Tibial nerve (tissue), 4 donors: ENCODE measurements around the gene RPL6.

ENCODE experiments used
- EP300 ChIP-seq, 2 donors: sonication (generic); formaldehyde crosslinking; IDR thresholded peaks; one replicate each; pipeline ENCODE4 v1.6.1; 2017; ENCODE audit warnings: antibody characterized with exemption in 2 of 2, mild to moderate bottlenecking in 1 of 2
- POLR2A ChIP-seq, 2 donors: fragments of 450-650 bp; IDR thresholded peaks; one replicate each; pipeline ENCODE4 v1.6.1; 2017; ENCODE audit warnings: antibody characterized with exemption in 2 of 2, mild to moderate bottlenecking in 2 of 2, moderate library complexity in 2 of 2
- TF ChIP-seq, protein P1 (sequence below), 5 experiments: fragments of 200-600 bp in 3 of 5; fragments of 450-650 bp in 2 of 5; sonication (generic) in 3 of 5; IDR thresholded peaks; one replicate each; pipeline ENCODE4 v1.5.1; 2016 to 2019; ENCODE audit warnings: antibody characterized with exemption in 5 of 5, mild to moderate bottlenecking in 3 of 5, moderate library complexity in 2 of 5

DNA sequence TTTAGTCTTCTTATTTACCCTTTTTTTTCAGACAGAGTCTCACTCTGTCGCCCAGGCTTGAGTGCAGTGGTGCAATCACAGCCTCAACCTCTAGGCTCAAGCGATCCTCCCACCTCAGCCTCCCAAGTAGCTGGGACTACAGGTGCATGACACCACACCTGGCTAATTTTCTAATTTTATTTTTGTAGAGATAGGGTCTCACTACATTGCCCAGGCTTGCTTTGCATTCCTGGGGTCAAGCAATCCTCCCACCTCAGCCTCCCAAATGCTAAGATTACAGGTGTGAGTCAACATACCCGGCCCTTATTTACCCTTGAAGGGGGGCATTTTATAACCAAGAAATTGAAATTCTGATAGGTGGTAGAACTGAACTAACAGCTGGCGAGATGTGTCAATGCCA, 48.1 kb downstream of the RPL6 start:
- TF ChIP-seq, protein P1, sequence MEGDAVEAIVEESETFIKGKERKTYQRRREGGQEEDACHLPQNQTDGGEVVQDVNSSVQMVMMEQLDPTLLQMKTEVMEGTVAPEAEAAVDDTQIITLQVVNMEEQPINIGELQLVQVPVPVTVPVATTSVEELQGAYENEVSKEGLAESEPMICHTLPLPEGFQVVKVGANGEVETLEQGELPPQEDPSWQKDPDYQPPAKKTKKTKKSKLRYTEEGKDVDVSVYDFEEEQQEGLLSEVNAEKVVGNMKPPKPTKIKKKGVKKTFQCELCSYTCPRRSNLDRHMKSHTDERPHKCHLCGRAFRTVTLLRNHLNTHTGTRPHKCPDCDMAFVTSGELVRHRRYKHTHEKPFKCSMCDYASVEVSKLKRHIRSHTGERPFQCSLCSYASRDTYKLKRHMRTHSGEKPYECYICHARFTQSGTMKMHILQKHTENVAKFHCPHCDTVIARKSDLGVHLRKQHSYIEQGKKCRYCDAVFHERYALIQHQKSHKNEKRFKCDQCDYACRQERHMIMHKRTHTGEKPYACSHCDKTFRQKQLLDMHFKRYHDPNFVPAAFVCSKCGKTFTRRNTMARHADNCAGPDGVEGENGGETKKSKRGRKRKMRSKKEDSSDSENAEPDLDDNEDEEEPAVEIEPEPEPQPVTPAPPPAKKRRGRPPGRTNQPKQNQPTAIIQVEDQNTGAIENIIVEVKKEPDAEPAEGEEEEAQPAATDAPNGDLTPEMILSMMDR (IDR thresholded peaks at IDR 0.05), result no peak
- TF ChIP-seq POLR2A (IDR thresholded peaks at IDR 0.05) (no peak), EP300 (IDR thresholded peaks at IDR 0.05) (no peak)
